Right lobe of liver (tissue), 6 donors: ENCODE results near the gene GPR161. TPM values are rescaled to one million over a fixed set of nuclear protein-coding genes. Genes with fewer than 3 reads are reported as not detected.
A peak's percentile ranks its signal among the peaks of the same experiment; 100 is the strongest.

Experiments used
- ATAC-seq, 4 donors: fragments of 200-7000 bp; cut with Tn5 transposase; one replicate each; pipeline ENCODE4 v1.9.1; 2020; ENCODE audit warnings: mild to moderate bottlenecking in 4 of 4, moderate library complexity in 4 of 4
- DNase-seq, 3 donors: peaks; one replicate each; pipeline ENCODE4 v3.0.0-alpha.2; 2020
- H3K27ac ChIP-seq, 3 donors: fragments of 200-600 bp; one replicate each; pipeline ENCODE4 v1.8.0; 2022
- H3K27me3 ChIP-seq, 2 donors: fragments of 200-600 bp; one replicate each; pipeline ENCODE4 v1.8.0; 2022
- H3K36me3 ChIP-seq, 4 donors: fragments of 200-600 bp; sonication (generic) in 1 of 4; one replicate each; pipeline versions ENCODE4 v1.5.1 to v1.8.0; 2017 to 2022; ENCODE audit warnings: control low read depth in 1 of 4
- H3K4me1 ChIP-seq, 4 donors: fragments of 200-600 bp; sonication (generic) in 1 of 4; one replicate each; pipeline versions ENCODE4 v1.5.1 to v1.8.0; 2017 to 2022; ENCODE audit warnings: control low read depth in 1 of 4
- H3K4me3 ChIP-seq, 3 donors: fragments of 200-600 bp; one replicate each; pipeline ENCODE4 v1.8.0; 2022
- H3K9me3 ChIP-seq, 4 donors: fragments of 200-600 bp; sonication (generic) in 1 of 4; one replicate each; pipeline versions ENCODE4 v1.5.1 to v1.8.0; 2017 to 2022; ENCODE audit warnings: control low read depth in 1 of 4
- POLR2A ChIP-seq: fragments of 450-650 bp; IDR thresholded peaks from one replicate; pipeline ENCODE4 v1.6.1; 2017; ENCODE audit warnings: antibody characterized with exemption, mild to moderate bottlenecking
- WGBS: methylation state at CpG from one replicate; pipeline ENCODE4 v1.1.6; 2018; ENCODE audit warnings: low coverage, low lambda C conversion rate; ENCODE audit not compliant: insufficient coverage; ENCODE audit errors: missing lambda C conversion rate; 5-methylcytosine and 5-hydroxymethylcytosine counted together
- intact Hi-C, 2 donors: fragments of 100-400 bp; cut with DNase I; formaldehyde crosslinking; loops; one replicate each; pipeline versions ENCODE4 v1.11.2 to v1.14.1; 2022
- total RNA-seq, 6 experiments: library from RNA; depleted of rRNA in 2 of 6; stranded (reverse); fragments of >200 nt in 2 of 6; fragmentation: NEBNext Ultra II Directional in 3 of 6; extraction: Animal tissue kit (Norgen Biotek cat#: 25700) in 3 of 6; gene quantifications; one replicate each; pipeline versions ENCODE4 v1.1.0 to v1.2.4, GENCODE V29; 2016 to 2023
- TF ChIP-seq, protein P1 (sequence below), 4 donors: fragments of 200-600 bp in 3 of 4; fragments of 450-650 bp in 1 of 4; IDR thresholded peaks; one replicate each; pipeline versions ENCODE4 v1.5.1 to v1.8.0; 2016 to 2022; ENCODE audit warnings: antibody characterized with exemption in 4 of 4, mild to moderate bottlenecking in 2 of 4
- donor health status: DM: no; HTN: yes; CAD: no.
- donor health status: DM: no; HTN: no; CAD: no.
- donor health status: DM: no; HTN: no; CAD: no.
- donor health status: DM: no; HTN: yes; CAD: no.
- donor health status: DM: no; HTN: yes; CAD: no.

The GPR161 gene
- total RNA-seq, 6 experiments from 2014 or later: 0.43 to 1.4 (median 0.48) TPM

DNA sequence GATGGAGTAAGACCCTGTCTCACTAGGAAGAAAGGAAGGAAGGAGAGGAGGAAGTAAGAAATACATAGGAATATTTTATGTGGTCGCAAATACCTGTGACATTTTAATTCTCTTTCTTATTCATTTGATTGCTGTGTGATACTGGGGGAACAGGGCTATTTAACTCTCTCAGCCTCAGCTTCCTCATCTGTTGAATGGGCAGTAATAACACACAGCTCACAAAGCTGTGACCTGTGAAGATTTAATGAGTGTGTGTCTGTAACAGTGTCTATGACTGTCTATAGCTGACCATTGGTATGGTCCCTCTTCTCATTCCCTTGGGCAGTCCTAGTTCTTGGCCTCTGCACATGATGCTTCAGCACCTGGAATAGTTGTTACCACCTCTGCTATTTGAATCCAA, 13.6 kb upstream of the GPR161 start:
- Histone ChIP-seq H3K4me1 (no peaks in the 10 kb centered on the region), H3K4me3 (no peak overlapping the region), H3K9me3 (no peaks in the 10 kb centered on the region), H3K27me3 (no peaks in the 10 kb centered on the region), H3K36me3 (no peaks in the 10 kb centered on the region), H3K27ac (no peak overlapping the region)
- TF ChIP-seq POLR2A: no peak
- TF ChIP-seq, protein P1, sequence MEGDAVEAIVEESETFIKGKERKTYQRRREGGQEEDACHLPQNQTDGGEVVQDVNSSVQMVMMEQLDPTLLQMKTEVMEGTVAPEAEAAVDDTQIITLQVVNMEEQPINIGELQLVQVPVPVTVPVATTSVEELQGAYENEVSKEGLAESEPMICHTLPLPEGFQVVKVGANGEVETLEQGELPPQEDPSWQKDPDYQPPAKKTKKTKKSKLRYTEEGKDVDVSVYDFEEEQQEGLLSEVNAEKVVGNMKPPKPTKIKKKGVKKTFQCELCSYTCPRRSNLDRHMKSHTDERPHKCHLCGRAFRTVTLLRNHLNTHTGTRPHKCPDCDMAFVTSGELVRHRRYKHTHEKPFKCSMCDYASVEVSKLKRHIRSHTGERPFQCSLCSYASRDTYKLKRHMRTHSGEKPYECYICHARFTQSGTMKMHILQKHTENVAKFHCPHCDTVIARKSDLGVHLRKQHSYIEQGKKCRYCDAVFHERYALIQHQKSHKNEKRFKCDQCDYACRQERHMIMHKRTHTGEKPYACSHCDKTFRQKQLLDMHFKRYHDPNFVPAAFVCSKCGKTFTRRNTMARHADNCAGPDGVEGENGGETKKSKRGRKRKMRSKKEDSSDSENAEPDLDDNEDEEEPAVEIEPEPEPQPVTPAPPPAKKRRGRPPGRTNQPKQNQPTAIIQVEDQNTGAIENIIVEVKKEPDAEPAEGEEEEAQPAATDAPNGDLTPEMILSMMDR (IDR thresholded peaks at IDR 0.05): no peak
- ATAC-seq (no peak), DNase-seq (no peak)
- intact Hi-C loops: no loop called here
- 100% methylated on average over 1 of the region's 1 CpG for WGBS

DNA sequence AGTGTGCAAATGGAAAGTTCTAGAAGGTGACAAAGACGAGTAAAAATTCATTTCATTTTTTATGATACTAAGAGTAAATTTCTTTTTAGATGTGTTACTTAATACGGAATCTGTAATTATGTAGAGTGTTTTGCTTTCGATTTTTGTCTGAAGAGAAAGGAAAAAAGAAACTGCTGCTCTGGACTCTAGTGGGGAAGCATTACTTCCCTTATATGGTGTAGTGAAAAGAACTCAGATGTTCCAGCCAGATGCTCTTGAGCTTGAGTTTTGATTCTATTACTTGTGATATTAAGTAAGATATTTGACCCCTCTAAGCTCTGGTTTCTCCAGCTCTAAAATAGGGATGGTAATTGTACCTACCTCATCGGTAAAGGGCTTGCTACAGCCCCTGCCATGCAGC, 12.2 kb upstream of the GPR161 start:
- H3K4me1 ChIP-seq: no peaks in the 10 kb centered on the region
- ATAC-seq (peak in 2 of 4 donors; percentile 24 to 37), DNase-seq (no peak)
- no peak for TF ChIP-seq POLR2A
- TF ChIP-seq, protein P1 (IDR thresholded peaks at IDR 0.05): no peak
- H3K4me3 ChIP-seq: no peak overlapping the region
- 65% methylated on average over 4 of the region's 4 CpGs for WGBS
- H3K9me3 ChIP-seq: no peaks in the 10 kb centered on the region
- intact Hi-C loops: no loop called here
- H3K36me3 ChIP-seq: no peaks in the 10 kb centered on the region
- H3K27ac ChIP-seq: no peak overlapping the region
- H3K27me3 ChIP-seq: no peaks in the 10 kb centered on the region

DNA sequence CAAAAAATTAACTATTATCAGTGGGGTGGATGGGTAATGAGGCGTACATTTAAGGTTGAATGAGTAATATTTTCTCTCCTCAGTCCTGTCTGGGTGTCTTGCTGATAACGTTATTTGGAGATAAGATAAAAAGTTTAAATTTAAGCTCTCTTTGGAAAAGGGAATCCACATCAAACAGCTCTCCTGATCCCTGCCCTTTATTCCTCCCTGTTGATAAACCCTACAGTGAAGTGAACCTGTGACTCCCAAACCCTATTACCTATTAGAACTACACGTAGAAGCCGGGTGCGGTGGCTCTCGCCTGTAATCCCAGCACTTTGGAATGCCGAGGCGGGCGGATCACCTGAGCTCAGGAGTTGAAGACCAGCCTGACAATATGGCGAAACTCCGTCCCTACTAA, 9.9 kb upstream of the GPR161 start:
- Histone ChIP-seq H3K27me3 (no peaks in the 10 kb centered on the region), H3K4me1 (no peaks in the 10 kb centered on the region), H3K9me3 (no peaks in the 10 kb centered on the region), H3K4me3 (no peak overlapping the region), H3K36me3 (no peaks in the 10 kb centered on the region), H3K27ac (no peak overlapping the region)
- intact Hi-C loops: no loop called here
- TF ChIP-seq POLR2A: no peak
- TF ChIP-seq, protein P1 (IDR thresholded peaks at IDR 0.05): no peak
- WGBS: 72% methylated on average over 11 of the region's 11 CpGs
- ATAC-seq (no peak), DNase-seq (no peak)

DNA sequence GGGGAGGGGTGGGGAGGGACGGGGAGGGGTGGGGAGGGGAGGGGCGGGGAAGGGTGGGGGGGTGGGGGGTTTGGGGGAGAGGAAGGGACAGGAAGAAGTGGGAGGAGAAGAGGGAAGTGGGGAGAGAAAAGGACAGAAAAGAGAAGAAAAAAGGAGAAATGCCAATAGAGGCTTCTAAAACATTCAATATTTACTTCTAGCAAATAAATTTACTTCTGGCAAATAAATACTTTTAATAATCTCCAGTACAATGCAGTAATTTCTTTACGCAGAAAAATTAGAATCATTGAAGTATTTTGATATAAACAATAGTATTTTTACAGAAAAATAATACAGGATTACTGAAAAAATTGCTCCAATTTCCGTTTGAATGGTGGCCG, 9.4 kb upstream of the GPR161 start:
- TF ChIP-seq, protein P1 (IDR thresholded peaks at IDR 0.05): no peak
- no peak for TF ChIP-seq POLR2A
- Histone ChIP-seq H3K4me3 (no peak overlapping the region), H3K4me1 (no peaks in the 10 kb centered on the region), H3K27ac (no peak overlapping the region), H3K36me3 (no peaks in the 10 kb centered on the region), H3K27me3 (no peaks in the 10 kb centered on the region), H3K9me3 (no peaks in the 10 kb centered on the region)
- DNase-seq (no peak), ATAC-seq (no peak)
- WGBS: 30% methylated on average over 5 of the region's 5 CpGs
- intact Hi-C loops: no loop called here
